Activated naive CD4-positive, alpha-beta T cell treated with Interleukin-2 at 50 U/mL for 16 hours (primary cell): ENCODE results near the gene NSD1.

Source experiments
- DNase-seq: peaks from one replicate; pipeline ENCODE4 v3.0.0-alpha.2; 2020

NSD1 gene

DNA sequence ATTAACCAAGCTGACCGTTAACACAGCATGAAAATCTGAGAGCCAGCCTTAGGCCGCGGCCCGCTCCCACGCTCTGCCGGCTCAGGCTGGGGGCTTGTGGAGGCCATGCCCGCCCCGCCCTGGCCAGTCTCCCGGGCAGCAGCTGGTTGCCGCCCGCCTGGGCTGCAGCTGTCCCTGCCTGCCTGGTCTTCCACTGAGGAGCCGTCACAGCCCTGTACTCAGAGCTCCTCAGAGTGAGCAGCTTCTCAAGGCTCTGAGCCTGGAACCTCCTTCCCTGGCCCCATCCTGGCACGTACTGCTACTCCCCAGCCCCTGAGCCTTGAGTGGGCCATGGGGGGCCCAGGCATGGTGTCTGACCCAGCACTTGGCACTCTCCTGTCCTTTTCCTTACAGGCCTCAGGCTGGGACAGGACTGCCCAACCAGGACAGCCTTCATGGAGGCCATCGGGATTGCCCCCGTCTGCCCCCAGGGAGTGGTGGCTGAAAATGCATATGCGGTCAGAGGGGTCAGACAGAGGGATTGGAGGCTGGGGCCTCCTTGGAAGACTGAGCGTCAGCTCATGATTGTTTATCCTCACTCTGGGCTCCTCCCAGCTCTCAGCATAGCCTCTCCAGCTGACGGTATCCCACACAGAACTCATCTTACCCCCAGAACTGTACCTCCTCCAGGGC is 35.0 kb upstream of the NSD1 start:
- no peak for DNase-seq

- DNase-seq: no peak
Measured at GRCh38 chr5:177099422-177100093, 34.0 kb upstream of the NSD1 start.

DNA sequence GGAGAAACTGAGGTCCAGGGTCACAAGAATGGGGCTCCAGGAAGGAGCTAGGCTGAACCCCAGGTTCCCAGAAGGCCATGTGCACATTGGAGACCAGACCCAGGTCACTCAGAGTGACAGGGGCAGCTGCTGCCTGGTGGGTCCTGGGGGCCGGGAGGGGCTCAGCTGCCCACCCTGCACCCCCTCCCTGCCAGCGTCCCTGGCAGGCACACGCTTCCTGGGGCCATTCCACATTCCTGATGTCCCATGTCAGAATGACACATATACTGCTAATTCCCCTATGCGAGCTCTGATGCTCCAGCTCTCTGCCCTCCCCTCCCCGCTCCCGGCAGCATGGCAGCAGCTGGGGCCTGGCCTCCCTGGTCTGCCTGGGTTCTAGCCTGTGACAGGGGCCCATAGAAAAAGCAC is 32.9 kb upstream of the NSD1 start:
- DNase-seq: no peak

GRCh38 chr5:177103523-177104253 is 29.9 kb upstream of the NSD1 start:
- DNase-seq: no peak

- no peak for DNase-seq
Measured at GRCh38 chr5:177105691-177106476, 27.7 kb upstream of the NSD1 start.

DNA sequence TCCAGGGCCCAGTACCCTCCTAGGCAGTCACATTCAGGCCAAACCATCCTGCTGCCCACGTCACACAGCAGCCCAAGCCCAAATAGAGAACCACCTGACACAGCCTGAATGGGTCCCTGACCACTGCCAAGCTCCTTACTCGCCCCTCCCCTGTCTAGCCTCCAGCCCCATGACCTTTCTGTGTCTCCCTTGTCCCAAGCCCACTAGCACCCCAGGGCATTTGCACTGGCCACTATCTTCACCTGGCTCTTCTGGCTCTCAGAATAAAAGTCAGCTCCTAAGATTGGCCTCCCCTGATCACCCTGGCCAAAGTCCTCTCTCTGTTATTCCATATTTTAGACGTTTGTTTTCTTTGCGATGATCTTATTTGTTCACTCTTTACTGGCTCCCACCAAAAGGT is 26.4 kb upstream of the NSD1 start:
- no peak for DNase-seq

DNA sequence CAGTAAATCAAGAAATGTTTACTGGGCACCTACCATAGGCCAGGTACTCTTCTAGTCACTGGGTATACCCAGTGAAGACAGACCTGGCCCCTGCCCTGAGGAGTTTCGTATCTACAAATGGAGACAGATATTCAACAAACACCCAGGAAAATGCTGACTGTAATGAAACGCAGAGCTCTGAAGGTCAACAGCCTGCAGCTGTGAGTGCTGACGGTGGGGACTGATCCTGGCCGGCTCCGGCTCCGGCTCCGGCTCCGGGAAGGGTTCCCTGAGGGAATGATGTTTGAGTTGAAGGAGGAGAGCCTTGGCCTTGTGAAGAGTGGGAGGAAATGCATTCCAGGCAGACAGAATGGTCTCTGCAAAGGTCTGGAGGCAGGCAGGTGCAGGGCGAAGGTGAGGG is 23.8 kb upstream of the NSD1 start:
- no peak for DNase-seq

DNA sequence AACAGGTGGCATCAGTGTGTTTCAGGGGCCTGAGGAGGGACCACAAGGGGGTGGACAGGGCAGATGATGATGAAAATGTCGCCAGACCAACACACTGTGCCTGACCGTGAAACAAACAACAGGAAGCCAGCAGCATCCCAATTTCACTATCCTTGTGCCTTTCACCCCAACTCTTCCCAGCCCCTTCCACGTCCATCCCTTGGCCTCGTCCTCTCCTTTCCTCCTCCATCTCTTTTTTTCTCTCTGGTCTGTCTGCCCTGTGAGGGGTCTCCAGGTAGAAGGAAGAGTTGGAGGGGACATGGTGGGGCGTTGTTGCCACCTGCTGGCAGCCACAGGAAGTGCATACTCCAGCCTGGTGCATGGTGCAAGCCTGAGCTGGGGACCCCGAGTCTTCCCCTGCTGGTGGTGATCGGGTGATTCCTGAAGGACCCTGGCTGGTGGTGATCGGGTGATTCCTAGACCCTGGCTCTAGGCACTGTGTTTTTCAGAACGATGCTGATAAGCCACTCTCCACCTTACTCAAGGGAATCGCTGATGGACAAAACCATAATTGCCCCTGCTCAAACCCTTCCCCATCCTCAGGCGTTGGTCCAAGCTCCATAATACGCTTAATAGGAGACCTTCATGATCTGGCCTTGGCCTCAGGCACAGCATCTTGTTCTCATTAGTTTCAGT is 21.7 kb upstream of the NSD1 start:
- DNase-seq: peak; percentile 66

DNA sequence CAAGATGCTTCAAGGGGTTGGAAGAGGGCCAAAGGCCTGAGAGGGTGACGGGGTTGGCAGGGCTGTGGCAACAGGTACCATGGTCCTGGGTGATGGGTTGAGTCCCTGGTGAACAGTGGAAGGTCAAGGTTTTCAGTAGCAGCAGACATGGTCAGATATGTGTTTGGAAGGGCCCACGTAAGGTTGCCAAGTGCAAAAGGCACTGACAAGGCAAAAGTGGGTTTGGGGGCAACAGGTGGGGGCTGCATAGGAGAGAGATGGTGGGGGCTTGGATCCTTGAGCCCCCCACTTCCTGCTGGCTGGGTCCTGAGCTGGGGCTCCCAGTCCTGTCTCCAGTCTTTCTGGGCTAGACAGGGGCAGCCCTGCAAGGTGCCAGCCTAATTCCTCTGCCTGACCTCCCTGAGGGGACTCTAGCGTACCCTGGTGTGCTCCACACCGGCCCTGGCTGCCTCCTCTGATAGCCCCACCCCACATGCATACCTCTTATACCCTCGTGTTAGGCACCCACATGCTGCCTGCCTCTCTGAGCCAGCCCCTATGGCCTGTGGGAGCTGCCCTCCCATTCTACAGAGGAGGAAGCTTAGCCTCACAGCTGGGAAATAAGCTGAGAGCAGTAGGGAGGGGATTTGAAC is 20.9 kb upstream of the NSD1 start:
- DNase-seq: no peak

- peak; percentile 81 for DNase-seq
Measured at GRCh38 chr5:177113566-177114424, 19.8 kb upstream of the NSD1 start.

DNA sequence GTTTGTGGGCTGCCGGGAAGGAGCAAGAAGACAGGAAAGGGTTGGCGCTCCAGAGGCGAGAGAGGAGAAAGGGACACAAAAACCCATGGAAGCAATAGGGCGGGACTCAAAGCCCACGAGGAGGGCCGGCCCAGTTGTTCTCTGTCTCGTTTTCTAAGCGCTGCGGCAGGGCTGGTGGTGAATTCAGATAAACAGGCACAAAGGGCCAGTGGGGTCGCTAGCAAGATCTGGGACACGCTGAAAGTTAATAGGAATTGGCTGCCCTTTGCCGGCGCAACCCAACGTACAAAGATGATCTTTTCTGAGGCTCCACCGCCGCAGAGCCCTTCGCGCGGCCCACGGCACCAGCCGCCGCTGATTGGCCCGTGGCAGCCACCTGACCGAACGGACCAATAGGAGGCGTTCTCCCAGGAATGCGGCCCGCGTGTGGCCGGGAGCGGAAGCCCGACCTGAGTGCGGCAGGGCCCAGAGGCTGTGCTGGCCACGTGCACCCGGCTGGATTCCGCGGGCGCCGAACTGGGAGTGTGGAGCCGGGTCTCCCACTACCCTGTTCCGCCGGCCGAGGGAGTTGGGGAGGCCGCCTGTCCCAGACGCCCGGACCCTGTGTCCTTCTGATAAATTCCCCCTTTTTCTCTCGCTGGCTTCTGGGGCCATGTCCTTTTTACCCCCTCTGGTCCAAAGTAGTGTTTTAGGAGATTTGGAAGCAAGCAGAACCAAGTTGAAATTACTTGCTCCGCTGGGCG is 16.8 kb upstream of the NSD1 start:
- DNase-seq: peak; percentile 84

GRCh38 chr5:177117441-177118045 is 16.0 kb upstream of the NSD1 start:
- no peak for DNase-seq

- DNase-seq: no peak
Measured at GRCh38 chr5:177122566-177122965, 11.0 kb upstream of the NSD1 start.

DNA sequence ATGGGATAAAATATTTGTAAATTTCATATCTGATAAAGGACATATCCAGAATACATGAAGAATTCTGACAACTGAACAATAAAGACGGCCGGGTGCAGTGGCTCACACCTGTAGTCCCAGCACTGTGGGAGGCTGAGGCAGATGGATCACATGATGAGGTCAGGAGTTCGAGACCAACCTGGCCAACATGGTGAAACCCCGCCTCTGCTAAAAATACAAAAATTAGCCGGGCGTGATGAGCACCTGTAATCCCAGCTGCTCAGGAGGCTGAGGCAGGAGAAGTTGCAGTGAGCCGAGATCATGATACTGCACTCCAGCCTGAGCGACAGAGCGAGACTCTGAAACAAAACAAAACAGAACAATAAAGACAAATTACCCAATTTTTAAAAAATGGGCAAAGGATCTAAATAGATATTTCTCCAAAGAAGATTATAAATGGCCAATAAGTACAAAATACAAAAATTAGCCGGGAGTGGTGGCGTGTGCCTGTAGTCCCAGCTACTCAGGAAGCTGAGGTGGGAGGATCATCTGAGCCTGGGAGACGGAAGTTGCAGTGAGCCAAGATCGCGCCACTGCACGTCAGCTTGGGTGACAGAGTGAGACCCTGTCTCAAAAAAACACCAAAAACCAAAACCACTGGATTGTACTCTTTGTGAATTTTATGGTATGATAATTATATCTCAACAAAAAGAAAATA is 9.6 kb upstream of the NSD1 start:
- DNase-seq: no peak

DNA sequence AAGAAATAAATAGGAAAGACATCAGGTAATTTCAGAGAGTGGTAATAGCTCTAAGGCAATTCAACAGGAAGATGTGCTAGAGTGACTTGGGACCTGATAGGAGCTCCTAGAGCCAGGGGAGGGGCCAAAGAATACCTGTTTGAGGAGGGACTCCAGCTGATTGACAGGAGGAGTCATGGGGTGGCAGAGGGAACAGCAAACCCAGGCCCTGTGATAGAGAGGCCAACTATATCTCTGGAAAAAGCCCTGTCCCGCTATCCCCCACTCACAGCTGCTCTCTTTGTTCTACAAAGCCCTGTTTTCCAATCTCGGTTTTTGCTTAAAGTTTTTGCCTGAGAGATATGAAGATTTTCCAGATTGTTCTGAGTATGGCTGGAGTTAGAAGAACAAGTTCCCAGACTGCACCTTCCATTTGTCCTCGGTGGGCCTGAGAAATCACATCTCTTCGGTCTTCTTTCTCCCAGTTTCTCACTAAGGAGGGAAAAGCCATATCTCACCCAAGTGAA is 9.0 kb upstream of the NSD1 start:
- DNase-seq: no peak

DNA sequence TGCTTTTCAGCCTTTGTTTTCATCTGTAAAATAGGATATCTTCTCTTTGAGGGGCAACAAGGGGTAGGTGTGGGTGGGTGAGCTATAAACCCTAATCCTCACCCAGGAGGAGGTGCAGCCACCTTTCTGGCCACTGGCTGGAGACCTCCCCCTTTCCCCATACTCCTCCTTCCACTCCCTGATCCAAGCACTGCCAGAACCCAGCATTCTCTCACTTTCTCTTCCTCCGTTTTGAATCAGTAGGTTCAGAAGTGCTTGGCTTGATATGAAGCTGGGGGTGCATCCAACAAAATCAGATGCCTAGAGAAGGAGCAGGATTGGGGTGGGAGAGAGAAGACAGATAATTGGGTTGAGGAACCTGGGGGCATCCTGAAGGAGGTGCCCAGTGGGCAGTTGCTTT is 6.8 kb upstream of the NSD1 start:
- no peak for DNase-seq

DNA sequence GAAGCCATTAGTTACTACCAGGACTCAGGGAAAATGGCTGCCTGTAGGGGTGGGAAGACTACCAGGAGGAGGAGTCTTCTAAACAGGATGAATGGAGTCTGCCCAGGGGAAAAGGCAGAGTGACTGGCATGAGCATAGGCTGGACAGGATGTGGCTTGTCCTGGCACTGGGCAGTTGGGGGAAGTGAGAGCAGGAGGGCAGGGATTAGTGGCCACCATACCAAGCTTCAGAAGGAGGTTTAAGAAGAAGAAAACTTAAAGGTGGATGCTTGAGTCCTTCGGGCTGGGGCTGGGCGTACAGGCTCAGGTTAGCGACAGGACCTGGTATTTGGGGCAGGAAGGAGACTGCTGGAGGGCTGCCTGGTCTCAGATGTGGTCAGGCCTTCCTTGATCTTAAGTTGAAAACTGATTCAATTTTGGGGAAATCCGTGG is 5.0 kb upstream of the NSD1 start:
- no peak for DNase-seq

- no peak for DNase-seq
Measured at GRCh38 chr5:177130211-177131018, 3.2 kb upstream of the NSD1 start.

GRCh38 chr5:177131019-177131320 is 2.6 kb upstream of the NSD1 start:
- no peak for DNase-seq
